NAMALWA (cell line): Measurements from ENCODE around the gene CTSZ.
A peak's percentile ranks its signal among the peaks of the same experiment; 100 is the strongest.

Experiments used
- DNase-seq: peaks from one replicate; pipeline ENCODE4 v3.0.0-alpha.2; 2015; ENCODE audit warnings: low spot score

The CTSZ gene

DNA sequence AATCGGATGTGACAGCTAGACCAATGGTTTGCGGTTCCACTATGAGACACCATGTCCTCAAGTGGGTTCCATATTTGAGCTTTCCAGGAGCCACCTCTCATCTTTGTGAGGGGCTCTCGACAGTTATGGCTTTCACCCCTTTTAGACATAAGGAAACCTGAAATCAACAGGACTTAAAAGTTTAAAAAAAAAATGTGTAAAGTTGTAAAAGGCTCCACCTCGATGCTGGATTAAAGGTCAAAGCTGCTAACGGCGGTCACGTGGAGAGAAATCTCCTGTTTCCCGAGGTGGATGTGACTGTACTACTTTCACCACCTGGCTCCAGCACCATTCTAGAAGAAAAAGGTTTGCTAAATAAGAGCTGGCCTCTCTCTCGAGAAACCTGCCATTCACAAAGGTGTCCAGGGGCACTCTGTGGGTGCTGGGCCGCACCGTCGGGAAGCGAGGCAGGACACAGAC lies 24.5 kb upstream of the CTSZ start:
- peak; percentile 43 for DNase-seq

DNA sequence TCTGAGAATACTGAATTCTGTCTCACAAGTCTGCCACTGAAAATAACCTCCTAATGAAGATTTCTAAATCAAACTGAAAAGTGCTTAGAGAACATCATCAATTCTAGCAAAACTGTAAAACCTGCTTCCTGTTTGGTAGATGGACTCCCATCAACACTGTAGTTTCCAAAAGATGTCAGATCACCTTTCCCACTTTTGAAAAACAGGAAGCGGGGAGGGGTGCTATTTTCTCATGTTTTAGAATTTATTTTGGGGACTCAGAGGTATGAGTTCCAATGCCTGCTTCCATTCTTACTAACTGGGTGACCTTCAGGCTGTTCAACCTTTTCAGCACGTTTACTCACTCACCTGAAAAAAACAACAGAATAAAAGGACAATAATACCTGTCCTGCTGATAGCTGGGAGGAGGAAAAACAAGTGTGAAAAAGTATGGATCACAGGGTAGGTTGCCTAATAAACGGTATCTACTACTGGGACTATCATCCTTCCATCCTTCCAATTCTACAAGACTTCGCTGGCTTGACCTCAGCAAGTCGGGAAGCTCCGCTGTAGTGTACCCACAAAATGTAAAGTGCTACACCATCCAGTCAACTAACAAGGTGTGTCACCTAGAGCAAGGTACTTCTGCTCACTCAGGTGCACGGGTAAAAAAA lies 24.0 kb upstream of the CTSZ start:
- no peak for DNase-seq

DNA sequence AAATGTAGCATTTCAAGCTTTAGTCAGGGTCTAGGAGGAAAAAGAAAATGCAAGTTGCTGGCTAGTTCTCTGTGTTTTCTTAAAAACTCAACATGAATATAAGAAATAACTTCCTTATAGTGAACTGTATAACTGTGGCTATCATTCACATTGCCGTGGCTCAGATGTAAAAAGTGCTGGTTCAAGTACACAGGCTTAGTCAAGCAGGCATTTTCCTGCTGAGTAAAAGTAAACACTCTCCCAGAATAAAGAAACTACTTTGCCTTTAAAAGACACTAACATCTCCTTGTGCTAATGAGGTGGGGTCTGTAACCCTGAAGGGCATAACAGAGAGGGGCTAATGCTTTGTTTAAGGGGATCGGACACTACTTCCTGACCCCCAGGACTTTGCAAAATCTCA lies 21.8 kb upstream of the CTSZ start:
- no peak for DNase-seq

DNA sequence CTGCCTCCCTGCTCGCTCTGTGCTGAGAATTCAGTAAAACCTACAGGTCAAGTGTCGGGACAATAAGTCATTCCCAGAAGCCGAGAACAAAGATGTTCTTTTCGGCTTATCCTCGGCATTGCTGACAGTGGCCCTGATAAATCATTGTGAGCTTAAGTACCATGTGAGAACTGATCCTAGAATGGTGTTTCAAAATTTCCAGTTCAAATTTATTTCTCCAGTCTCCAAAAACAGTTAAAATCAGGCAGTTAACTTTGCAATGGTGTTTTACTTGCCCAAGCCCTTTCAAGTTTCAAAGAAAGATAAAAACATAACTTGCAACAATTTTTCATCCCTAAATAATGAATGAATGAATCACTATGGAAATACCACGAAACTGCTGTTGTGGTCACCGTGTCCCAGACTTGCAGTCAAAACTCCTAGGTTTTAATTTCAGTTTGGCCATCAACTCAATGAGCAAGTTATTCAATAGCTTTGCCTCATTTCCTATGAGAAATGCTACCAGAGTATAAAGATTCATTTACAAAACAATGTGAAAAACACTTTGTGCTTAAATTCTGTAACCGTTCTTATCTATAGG lies 20.8 kb upstream of the CTSZ start:
- DNase-seq = no peak

- DNase-seq = no peak
Measured at GRCh38 chr20:59026904-59027740, 20.1 kb upstream of the CTSZ start.

- no peak for DNase-seq
Measured at GRCh38 chr20:59025511-59025910, 18.5 kb upstream of the CTSZ start.

DNA sequence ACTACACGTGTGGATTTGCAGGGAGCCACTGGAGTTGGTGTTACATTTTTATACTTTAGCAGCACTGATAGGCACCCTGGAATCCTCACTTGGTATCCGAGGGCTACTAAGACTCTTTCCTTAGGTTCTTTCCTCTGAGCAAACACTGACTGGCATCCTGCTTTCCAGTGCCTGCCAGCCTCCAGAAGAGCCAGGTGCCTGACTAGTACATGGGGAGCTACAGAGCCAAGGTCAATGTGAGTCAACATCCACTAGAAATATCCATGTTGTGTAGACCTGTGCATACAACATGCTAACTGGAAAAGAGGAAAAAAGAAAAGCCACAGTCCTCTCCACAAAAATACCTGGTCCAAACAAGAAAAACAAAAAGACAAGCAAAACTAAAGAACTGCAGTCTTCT lies 18.0 kb upstream of the CTSZ start:
- DNase-seq = no peak

- DNase-seq = no peak
Measured at GRCh38 chr20:59024111-59024530, 17.1 kb upstream of the CTSZ start.

DNA sequence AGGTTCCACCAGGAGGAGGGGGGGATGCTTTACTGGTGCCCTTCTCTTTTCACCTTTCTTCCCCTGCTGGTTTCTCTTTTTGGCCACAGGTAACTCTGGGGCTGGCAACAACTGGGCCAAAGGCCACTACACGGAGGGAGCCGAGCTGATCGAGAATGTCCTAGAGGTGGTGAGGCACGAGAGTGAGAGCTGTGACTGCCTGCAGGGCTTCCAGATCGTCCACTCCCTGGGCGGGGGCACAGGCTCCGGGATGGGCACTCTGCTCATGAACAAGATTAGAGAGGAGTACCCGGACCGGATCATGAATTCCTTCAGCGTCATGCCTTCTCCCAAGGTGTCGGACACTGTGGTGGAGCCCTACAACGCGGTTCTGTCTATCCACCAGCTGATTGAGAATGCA lies 16.6 kb upstream of the CTSZ start:
- DNase-seq = no peak

DNA sequence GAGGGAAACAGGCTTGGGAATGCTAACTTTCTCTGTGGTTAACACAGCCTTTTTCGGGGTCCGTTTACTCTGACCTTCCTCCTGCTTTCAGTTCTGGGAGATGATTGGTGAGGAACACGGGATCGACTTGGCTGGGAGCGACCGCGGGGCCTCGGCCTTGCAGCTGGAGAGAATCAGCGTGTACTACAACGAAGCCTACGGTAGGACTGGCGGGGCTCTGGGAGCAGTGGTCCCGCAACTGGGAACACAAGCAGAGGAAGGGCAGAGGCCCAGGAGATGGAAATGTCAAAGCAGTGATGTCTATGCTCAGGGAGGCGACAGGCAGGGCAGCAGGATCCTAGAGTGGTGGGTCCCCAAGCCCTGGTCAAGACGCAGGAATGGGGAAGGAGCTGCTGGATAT lies 15.7 kb upstream of the CTSZ start:
- DNase-seq = no peak

DNA sequence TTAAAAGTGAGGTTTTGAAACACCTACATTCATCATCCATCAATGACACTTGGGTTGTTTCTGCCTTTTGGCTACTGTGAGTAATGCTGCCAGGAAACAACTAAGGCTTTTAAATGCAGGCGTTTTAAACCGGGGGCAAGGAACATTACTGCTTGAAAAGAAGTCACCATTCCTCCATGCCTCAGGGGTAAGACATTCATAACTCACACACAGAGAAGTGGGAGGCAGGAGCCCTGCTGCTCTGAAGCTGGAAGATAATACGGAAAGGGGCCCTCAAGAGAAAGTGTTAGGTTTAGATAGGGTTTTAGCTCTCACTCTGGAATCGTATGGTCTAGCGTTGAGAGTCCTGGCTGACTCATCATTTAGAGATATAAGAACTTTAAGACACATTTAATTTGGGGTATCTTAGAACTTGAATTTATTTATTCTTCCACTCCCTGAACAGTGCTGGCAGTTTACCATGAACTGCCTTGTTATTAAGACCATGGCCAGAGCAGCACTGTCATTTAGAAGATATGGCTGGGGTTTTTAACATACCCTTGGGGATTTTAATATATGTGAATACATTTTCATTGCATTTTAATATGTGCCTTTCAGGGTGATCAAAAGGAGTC lies 14.0 kb upstream of the CTSZ start:
- no peak for DNase-seq

DNA sequence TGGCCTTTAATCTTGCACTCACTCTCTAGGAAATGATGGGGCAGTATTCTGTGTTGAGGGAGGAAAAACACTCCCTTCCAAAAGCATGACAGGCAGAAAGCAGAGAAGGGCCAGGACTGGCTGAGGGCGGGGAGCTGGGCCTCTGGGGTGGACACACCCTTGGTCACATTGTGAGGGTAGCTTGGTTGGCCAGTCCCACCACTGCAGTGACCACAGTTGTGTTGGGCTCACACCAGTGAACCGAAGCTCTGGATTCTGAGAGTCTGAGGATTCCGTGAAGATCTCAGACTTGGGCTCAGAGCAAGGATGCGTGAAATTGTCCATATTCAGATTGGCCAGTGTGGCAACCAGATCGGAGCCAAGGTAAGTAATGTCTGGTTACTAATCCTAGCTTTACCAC lies 12.2 kb upstream of the CTSZ start, which contains the start of gene TUBB1:
Gene TUBB1, plus strand, starts transcription at position 213 of the 400 bp plus-strand sequence. Its CDS starts 94 bp downstream, at position 307.
- no peak for DNase-seq

DNA sequence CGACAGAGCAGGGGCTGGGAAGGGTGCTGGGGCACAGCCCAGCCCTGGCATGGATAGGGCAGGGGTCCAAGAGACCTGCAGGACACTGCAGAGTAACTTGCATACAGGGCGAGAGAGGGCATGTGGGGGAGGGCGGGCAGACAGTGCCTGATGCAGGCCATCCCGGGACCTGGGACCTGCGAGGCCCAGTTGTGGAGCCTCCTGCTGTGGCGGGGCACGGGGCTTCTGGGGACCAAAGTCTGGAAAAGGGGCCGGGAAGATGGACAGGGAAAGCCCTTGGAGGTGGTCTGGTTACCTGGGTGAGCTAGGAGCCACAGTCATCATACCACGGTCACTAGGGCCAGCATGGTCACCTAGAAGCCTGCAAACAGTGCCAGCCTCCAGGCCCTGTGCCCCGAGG lies 11.8 kb upstream of the CTSZ start:
- DNase-seq = no peak

DNA sequence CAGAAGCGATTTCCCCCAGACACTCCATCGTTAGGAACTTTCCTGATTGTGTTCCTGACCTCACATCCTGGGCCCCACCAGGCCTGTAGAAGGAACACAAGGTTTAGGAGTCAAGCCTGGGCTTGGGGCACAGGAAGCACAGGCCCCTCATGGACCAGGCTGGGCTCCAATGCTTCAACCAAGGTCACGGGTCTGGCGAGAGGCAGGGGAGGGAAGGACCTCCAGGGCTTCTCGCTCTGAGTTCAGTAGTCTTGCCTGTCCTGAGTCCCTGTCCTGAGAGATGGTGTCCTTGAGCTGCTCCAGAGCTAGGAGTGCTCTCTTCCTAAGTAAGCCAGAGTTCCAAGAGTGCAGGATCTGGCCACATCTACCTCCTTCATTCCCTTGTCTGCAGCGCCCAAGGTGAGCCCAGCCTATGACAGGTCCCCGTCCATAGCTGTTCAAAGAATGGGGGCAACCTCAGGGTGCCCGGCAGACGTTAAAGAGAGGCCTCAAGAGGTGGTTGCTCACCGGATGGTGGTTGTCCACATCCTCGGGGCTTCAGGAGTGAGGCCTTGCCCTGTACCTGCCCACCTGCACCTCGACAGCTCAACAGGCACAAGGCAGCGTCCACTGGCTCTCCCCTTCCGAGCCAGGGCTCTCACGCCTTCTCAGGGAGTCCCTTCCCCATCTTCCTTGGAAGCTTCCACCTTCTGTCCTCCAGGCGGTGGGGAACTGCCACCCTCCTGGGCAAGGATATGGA lies 10.6 kb upstream of the CTSZ start:
- no peak for DNase-seq

DNA sequence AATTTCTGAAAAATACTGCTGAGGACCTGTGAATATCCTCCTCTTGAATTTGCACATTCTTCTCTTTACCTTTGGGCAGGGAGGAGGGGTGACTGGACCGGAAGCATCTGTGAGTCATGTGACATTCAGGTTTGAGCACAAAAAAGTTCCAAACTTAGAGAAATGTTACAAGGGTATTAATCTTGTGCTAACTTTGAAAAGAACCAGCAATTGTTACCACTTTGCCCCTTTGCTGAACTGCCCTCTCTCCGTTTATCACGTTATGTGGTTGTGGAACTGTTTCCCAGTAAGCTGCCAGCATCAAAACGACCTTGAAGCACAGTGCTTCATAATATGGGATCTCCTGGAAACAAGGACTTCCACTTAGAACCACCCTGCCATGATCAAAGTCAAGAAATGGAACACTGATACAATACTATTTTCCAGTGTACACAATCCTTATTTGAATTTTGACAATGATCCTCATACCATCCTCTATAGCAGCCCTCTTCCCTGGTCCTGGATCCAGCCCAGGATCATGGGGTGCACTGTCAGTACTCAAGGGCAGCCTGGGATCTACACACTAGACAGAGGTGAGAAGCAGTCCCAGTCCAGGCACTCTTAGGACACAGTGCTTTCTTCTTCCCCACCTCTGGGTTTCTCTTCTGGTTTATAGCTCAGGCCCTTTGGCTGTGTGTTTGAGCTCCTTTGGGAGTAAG lies 9.9 kb upstream of the CTSZ start:
- peak; percentile 35 for DNase-seq

GRCh38 chr20:59015812-59016711 lies 9.0 kb upstream of the CTSZ start:
- no peak for DNase-seq

- DNase-seq = no peak
Measured at GRCh38 chr20:59015411-59015810, 8.4 kb upstream of the CTSZ start.

DNA sequence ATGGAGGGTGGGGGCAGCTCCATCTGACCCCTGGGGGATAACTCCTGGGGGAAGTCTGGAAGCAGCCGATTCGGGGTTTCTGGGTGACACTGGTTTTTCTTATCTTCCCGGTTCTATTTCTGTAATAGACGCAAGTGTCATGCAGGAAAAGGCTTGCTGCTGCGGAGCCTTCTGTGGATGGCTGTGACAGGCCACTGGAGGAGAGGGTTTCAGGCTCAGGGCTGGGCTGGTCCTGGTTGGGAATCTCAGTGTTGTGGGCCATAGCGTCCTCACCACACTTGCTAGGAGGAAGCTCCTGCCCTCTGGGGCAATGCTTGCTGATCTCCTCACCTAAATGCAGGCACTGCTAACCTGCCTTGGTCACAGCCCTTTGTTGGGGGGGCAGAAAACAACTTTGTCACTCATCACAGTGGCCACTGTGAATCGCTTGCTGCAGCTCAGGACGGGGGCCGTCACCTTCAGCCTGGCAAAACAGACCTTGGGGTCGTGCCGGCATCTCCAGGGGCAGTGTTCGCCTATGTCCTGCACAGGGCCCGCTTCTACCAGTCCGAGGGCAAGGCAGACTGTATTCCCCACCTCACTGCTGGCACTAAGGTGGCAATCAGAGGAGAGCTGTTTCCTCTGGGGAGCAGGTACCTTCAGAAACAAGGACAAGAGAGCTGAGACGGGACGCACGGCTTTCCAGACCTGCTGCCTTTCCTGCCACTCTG lies 7.8 kb upstream of the CTSZ start:
- no peak for DNase-seq

- no peak for DNase-seq
Measured at GRCh38 chr20:59013959-59014608, 7.0 kb upstream of the CTSZ start.
